Testis (tissue), 5 donors: ENCODE measurements around the gene TRIM49D2. TPM values are rescaled to one million over a fixed set of nuclear protein-coding genes. Genes with fewer than 3 reads are reported as not detected.
"Not testable (repeated sequence)": the region's sequence is repeated elsewhere in the genome, so short reads cannot be mapped to it uniquely, and the experiment has no call there.

ENCODE experiments used
- DNase-seq: peaks from one replicate; pipeline ENCODE4 v3.0.0-alpha.2; 2019
- H3K27ac ChIP-seq, 2 donors: fragments of 200-600 bp; sonication (generic); one replicate each; pipeline ENCODE4 v1.5.1; 2019
- H3K27me3 ChIP-seq: fragments of 200-600 bp; sonication (generic); one replicate; pipeline ENCODE4 v1.5.1; 2019
- H3K36me3 ChIP-seq: fragments of 200-600 bp; sonication (generic); one replicate; pipeline ENCODE4 v1.5.1; 2017; ENCODE audit warnings: low read depth; ENCODE audit errors: missing control alignments
- H3K4me1 ChIP-seq: fragments of 200-600 bp; sonication (generic); one replicate; pipeline ENCODE4 v1.5.1; 2019
- H3K4me3 ChIP-seq, 2 donors: fragments of 200-600 bp; sonication (generic); one replicate each; pipeline ENCODE4 v1.5.1; 2017 to 2019
- H3K9me3 ChIP-seq: fragments of 200-600 bp; sonication (generic); one replicate; pipeline ENCODE4 v1.5.1; 2017
- CTCF ChIP-seq, 3 experiments: fragments of 450-650 bp in 2 of 3; fragments of 200-600 bp in 1 of 3; sonication (generic) in 1 of 3; IDR thresholded peaks; one replicate each; pipeline ENCODE4 v1.5.1; 2016 to 2019; ENCODE audit warnings: antibody characterized with exemption in 3 of 3, mild to moderate bottlenecking in 2 of 3, moderate library complexity in 1 of 3
- POLR2A ChIP-seq: fragments of 450-650 bp; IDR thresholded peaks from one replicate; pipeline ENCODE4 v1.6.1; 2017; ENCODE audit warnings: antibody characterized with exemption, mild to moderate bottlenecking, moderate library complexity
- WGBS, 2 donors: methylation state at CpG; one replicate each; pipeline ENCODE4 v1.1.5; 2018; 5-methylcytosine and 5-hydroxymethylcytosine counted together
- intact Hi-C: fragments of 100-400 bp; cut with DNase I; formaldehyde crosslinking; loops from one replicate; pipeline ENCODE4 v1.15.1; 2023; ENCODE audit warnings: low total_unique reads
- long read RNA-seq, 2 donors: transcript quantifications; one replicate each; lab custom pipeline, GENCODE V29; 2026
- polyA plus RNA-seq: library from polyadenylated mRNA; stranded (reverse); fragments of 350-450 nt; fragmentation: Illumina TruSeq; extraction: RNeasy Lipid Tissue Mini Kit (QIAGEN cat#74804); gene quantifications from one replicate; pipeline ENCODE4 v1.2.3, GENCODE V29; 2014; ENCODE audit warnings: low read depth, low replicate concordance; ENCODE audit not compliant: insufficient read depth
- small RNA-seq, 2 donors: library from RNA; depleted of rRNA; stranded (forward); fragments of <200 nt; gene quantifications; one replicate each; pipeline ENCODE3, GENCODE V24; 2016
- total RNA-seq, 2 donors: library from RNA; depleted of rRNA; stranded (reverse); fragments of >200 nt; gene quantifications; one replicate each; pipeline ENCODE4 v1.2.3, GENCODE V29; 2016

The TRIM49D2 gene
- total RNA-seq = under 1 TPM in 1 of 2 donors, not detected in 1; 0.43 TPM
- not detected for polyA plus RNA-seq
- long read RNA-seq, donor 1 = 0 reads
- long read RNA-seq, donor 2 = 0 reads

- intact Hi-C loops = not testable (repeated sequence)
- 88 to 95% methylated on average over 2 to 3 of the region's 6 CpGs for WGBS, 2 donors
These were observed at the start of gene TRIM49D2 for GRCh38 chr11:89923764-89924163. TSS of gene TRIM49D2 (plus strand) at chr11:89924064. CDS start at chr11:89926762, 2,698 bp downstream.

GRCh38 chr11:89877511-89877910, 46.4 kb upstream of the TRIM49D2 start:
- intact Hi-C loops, DNase-seq, H3K4me3 ChIP-seq, H3K36me3 ChIP-seq, H3K4me1 ChIP-seq, H3K27ac ChIP-seq, H3K27me3 ChIP-seq, H3K9me3 ChIP-seq: not testable (repeated sequence)
- WGBS, 2 donors = 91 to 92% methylated on average over 4 to 5 of the region's 6 CpGs

More at GRCh38 chr11:89923764-89924163, at the start of gene TRIM49D2:
- not testable (repeated sequence) for H3K27me3 ChIP-seq, H3K4me1 ChIP-seq, H3K4me3 ChIP-seq, H3K27ac ChIP-seq, H3K36me3 ChIP-seq, DNase-seq, H3K9me3 ChIP-seq

- DNase-seq = not testable (repeated sequence)
- WGBS, 2 donors = 80 to 92% methylated on average over 1 to 2 of the region's 3 CpGs
These were observed 30.6 kb upstream of the TRIM49D2 start for GRCh38 chr11:89893245-89893644.

GRCh38 chr11:89900809-89901208, 23.1 kb upstream of the TRIM49D2 start:
- H3K27ac ChIP-seq, intact Hi-C loops, H3K36me3 ChIP-seq, DNase-seq, H3K4me3 ChIP-seq, H3K27me3 ChIP-seq, H3K4me1 ChIP-seq, H3K9me3 ChIP-seq: not testable (repeated sequence)
- no CpG with 5 or more reads among the region's 14 CpGs for WGBS, 2 donors

More at GRCh38 chr11:89893245-89893644, 30.6 kb upstream of the TRIM49D2 start:
- H3K9me3 ChIP-seq, H3K36me3 ChIP-seq, H3K27me3 ChIP-seq, intact Hi-C loops, H3K4me1 ChIP-seq, H3K4me3 ChIP-seq, H3K27ac ChIP-seq: not testable (repeated sequence)

- no peaks in the 10 kb centered on the region for H3K4me1 ChIP-seq
- 75 to 82% methylated on average over 3 of the region's 3 CpGs for WGBS, 2 donors
- no peaks in the 10 kb centered on the region for H3K27me3 ChIP-seq
- no peaks in the 10 kb centered on the region for H3K36me3 ChIP-seq
- H3K4me3 ChIP-seq = no peak within 1 kb of the TSS
- intact Hi-C loops = no loop called here
- no peak within 1 kb of the TSS for H3K27ac ChIP-seq
- no peaks in the 10 kb centered on the region for H3K9me3 ChIP-seq
- no peak for DNase-seq
- TF ChIP-seq CTCF (IDR thresholded peaks at IDR 0.05) (no peak), POLR2A (no peak)
These were observed 1.6 kb upstream of the TRIM49D2 start, which contains the start of gene TRIM49D1 for GRCh38 chr11:89922195-89922660. TSS of gene TRIM49D1 (minus strand) at chr11:89922245. CDS start at chr11:89917710, 4,535 bp downstream.

- WGBS, 2 donors = 92 to 95% methylated on average over 6 of the region's 6 CpGs
- H3K36me3 ChIP-seq, H3K4me3 ChIP-seq, H3K27ac ChIP-seq, H3K9me3 ChIP-seq, H3K4me1 ChIP-seq, intact Hi-C loops, H3K27me3 ChIP-seq, DNase-seq: not testable (repeated sequence)
These were observed 37.0 kb downstream of the TRIM49D2 start for GRCh38 chr11:89960833-89961232.

GRCh38 chr11:89965737-89966136, 41.9 kb downstream of the TRIM49D2 start, which contains the start of gene TRIM64:
TSS of gene TRIM64 (plus strand) at chr11:89966037. CDS start at chr11:89968504, 2,467 bp downstream.
- H3K9me3 ChIP-seq, H3K36me3 ChIP-seq, intact Hi-C loops, H3K27ac ChIP-seq, H3K4me3 ChIP-seq, H3K27me3 ChIP-seq, H3K4me1 ChIP-seq, DNase-seq: not testable (repeated sequence)
- 100% methylated on average over 1 to 2 of the region's 4 CpGs for WGBS, 2 donors

Small RNAs within 50 kb of the gene (small RNA-seq; reads per million reads assigned to genes)
- gene AP004607.1 = 0 reads per million in 2 donors

Other genes starting within 250 kb of the TRIM49D2 start
- gene TRIM77, start 213.8 kb upstream of the TRIM49D2 start, total RNA-seq = under 1 TPM in 1 of 2 donors, not detected in 1; 0.19 TPM
- not detected for gene TRIM77, start 213.8 kb upstream of the TRIM49D2 start, polyA plus RNA-seq
- under 1 TPM; 0.43 to 0.71 TPM for gene TRIM49, start 115.5 kb upstream of the TRIM49D2 start, total RNA-seq
- 0.53 TPM for gene TRIM49, start 115.5 kb upstream of the TRIM49D2 start, polyA plus RNA-seq
- under 1 TPM in 1 of 2 donors, not detected in 1; 0.12 TPM for gene TRIM64B, start 45.6 kb upstream of the TRIM49D2 start, total RNA-seq
- not detected for gene TRIM64B, start 45.6 kb upstream of the TRIM49D2 start, polyA plus RNA-seq
- not detected for gene TRIM49D1, start 1.8 kb upstream of the TRIM49D2 start, total RNA-seq
- 0.20 TPM for gene TRIM49D1, start 1.8 kb upstream of the TRIM49D2 start, polyA plus RNA-seq
- gene TRIM64, start 42.0 kb downstream of the TRIM49D2 start, total RNA-seq = not detected
- not detected for gene TRIM64, start 42.0 kb downstream of the TRIM49D2 start, polyA plus RNA-seq
- under 1 TPM in 1 of 2 donors, not detected in 1; 0.37 TPM for gene TRIM49C, start 107.0 kb downstream of the TRIM49D2 start, total RNA-seq
- gene TRIM49C, start 107.0 kb downstream of the TRIM49D2 start, polyA plus RNA-seq = 0.18 TPM
- under 1 TPM in 1 of 2 donors, not detected in 1; 0.55 TPM for gene UBTFL1, start 161.9 kb downstream of the TRIM49D2 start, total RNA-seq
- not detected for gene UBTFL1, start 161.9 kb downstream of the TRIM49D2 start, polyA plus RNA-seq
- 10 to 100 TPM; 89.3 to 92.4 TPM for gene NAALAD2, start 210.6 kb downstream of the TRIM49D2 start, total RNA-seq
- gene NAALAD2, start 210.6 kb downstream of the TRIM49D2 start, polyA plus RNA-seq = 23.8 TPM